GM19351 (cell line): ENCODE data around the gene IFNA16.
"Not testable (repeated sequence)": the region's sequence is repeated elsewhere in the genome, so short reads cannot be mapped to it uniquely, and the experiment has no call there.

Experiments used
- ATAC-seq: cut with Tn5 transposase; IDR thresholded peaks from one replicate; pipeline ENCODE4 v1.9.1; 2021; ENCODE audit warnings: mild to moderate bottlenecking, moderate library complexity; ENCODE audit not compliant: unreplicated experiment

Gene IFNA16

GRCh38 chr9:21217211-21217610, at the start of gene IFNA16:
Gene IFNA16 (minus strand): TSS chr9:21217311. CDS start chr9:21217305, 6 bp downstream.
- ATAC-seq: not testable (repeated sequence)

- ATAC-seq: no peak
Measured at GRCh38 chr9:21265421-21266189, 48.5 kb upstream of the IFNA16 start.

DNA sequence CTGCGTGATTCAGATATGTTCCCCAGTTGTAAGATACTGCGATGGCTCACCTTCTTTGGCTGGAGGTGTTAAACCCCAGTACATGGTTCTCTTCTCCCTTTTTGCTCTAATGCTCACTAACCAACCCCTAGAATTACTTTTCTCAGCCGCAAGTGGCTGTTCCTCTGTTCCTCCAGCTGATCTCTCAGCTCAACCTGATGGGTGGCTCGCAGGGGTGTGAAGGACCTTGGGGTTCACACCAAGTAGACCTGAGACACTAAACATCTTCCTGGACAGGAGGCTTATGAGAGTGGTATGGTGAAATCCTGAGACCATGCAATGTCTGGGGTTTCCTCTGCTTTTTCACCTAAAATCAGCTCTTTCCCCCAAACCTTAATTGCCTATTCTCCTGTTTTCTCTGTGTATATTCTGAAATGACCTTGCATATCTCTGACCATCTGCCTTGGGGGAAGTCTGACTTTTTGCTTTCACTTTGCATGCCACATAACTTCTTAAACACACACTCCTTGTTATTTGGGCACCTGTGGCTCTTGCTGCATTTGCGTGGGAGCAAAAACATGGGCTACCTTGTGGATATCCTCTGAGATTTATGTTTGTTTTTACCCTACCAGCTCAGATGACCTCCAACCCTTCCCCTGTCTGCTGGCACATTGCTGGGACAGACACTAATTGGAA, 38.6 kb upstream of the IFNA16 start:
- ATAC-seq: no peak

GRCh38 chr9:21252721-21253547, 35.8 kb upstream of the IFNA16 start:
- peak; percentile 79 for ATAC-seq

- no peak for ATAC-seq
Measured at GRCh38 chr9:21251638-21252037, 34.5 kb upstream of the IFNA16 start.

GRCh38 chr9:21251190-21251589, 34.1 kb upstream of the IFNA16 start:
- no peak for ATAC-seq

DNA sequence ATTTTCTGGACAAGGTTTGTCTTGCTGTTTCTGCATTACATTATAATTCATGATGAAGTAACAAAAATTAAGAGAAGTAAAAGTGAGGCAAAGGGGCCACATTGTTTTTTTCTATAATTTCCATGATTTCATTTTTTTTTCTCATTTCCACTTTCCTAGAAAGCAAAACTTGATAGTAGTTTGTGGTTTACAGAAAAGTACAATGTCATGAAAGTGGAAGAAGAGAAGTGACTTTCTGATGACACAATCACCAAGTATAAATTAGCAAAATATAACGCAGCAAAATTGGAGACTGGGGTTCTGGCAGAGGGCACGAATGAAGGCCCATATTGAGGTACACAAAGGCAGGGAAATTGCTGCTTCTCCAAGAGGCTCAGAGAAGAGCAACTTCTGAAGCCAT, 27.7 kb upstream of the IFNA16 start:
- ATAC-seq: peak; percentile 63

DNA sequence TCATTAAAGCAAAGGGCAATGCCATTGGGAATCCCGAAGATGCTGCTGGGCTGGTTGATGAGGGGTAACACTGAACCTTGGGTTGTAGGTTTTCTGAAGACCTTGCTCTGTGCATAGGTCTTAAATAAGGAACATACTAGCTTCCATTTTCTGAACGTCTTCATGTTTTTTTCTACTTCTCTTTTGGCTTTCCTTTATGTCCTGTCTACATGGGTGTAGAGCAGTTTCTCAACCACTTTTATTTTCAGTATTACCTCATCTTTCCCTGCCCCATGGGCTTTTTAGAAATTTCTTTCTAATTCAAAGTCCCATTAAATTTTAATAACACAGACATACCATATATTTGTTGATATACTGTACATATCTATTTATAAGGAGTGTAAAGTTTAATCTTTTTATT, 22.8 kb upstream of the IFNA16 start, which contains the start of gene IFNA14:
TSS of gene IFNA14 (minus strand) at position 95 of the 400 bp plus-strand sequence. CDS start at position 25, 70 bp downstream.
- no peak for ATAC-seq

DNA sequence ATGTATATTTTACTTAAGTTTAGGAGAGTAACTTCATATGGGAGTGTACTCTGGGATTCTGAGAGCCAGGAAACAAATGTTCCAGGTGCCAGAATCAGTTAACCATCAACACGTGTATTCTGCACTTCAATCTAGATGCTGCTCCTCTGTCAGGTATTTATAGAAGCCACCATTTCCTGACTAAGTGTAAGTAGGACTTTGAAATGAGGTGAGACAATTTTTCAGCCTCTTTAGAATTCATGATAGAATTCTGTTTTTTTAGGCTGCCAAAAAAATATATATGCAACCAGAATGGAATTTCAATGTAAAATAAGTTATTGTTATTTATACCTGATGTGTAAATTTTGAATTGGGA, 19.2 kb upstream of the IFNA16 start:
- not testable (repeated sequence) for ATAC-seq

GRCh38 chr9:21235468-21236359, 18.6 kb upstream of the IFNA16 start:
- ATAC-seq: peak; percentile 90

DNA sequence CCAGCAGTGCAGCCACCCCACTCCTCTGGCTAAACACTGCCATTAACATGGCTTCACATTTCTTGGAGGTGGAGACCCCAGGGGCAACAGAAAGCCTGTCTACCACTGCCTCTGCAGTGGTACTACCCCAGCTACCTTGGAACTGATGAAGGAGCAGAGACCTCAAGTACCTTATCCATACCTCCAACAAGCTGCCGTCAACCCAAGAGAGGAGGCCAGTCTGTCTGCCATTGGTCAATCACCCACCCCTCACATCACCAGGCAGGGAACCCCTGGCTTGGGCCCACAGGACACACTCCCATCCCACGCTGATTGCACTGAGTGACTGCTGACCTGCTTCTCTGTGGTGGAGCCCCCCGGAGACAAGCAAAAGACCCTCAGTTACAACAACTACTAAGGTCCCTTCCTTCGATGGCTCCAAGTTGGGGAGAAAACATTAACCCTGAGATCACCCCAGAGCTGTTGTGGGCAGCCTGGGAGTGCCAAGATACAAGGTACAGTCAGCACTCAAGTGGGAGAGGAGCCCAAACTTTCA, 17.1 kb upstream of the IFNA16 start:
- no peak for ATAC-seq

DNA sequence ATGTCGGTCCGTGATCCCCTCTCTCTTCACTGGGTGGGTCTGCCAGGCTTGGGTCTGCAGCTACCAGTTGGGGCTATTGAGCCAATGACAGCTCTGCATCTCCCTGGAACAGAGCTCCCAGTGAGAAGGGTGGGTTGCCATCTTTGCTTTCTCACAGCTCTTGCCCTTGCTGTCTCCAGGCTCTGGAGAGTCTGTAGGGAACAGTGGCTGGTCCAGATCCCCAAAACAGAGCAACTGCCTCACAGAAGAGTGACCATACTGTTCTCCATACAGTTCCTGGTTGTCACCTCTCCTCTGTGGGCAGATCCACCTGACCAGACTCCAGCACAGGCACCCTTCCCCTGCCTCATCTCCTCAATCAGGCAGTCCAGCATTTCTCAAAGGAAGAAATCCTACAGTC, 16.1 kb upstream of the IFNA16 start:
- ATAC-seq: no peak

DNA sequence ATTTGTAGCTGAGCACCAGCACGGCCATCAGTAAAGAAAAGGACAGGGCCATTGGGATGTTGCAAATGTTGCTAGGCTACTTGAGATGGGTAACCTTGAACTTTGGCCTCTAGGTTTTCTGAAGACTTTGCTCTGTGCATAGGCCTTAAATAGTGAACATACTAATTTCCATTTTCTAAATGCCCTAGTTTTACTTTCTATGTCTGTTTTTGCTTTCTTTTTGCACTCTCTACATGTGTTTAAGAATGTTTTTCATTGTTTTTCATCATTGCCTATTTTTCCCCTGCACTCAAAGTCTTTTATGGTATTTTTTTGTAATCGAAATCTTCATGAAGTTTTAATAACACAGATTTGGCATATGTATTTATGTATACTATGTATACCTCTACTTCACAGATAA, 11.0 kb upstream of the IFNA16 start, which contains the start of gene IFNA17:
TSS of gene IFNA17 (minus strand) at position 101 of the 400 bp plus-strand sequence. CDS start at position 52, 49 bp downstream.
- no peak for ATAC-seq

DNA sequence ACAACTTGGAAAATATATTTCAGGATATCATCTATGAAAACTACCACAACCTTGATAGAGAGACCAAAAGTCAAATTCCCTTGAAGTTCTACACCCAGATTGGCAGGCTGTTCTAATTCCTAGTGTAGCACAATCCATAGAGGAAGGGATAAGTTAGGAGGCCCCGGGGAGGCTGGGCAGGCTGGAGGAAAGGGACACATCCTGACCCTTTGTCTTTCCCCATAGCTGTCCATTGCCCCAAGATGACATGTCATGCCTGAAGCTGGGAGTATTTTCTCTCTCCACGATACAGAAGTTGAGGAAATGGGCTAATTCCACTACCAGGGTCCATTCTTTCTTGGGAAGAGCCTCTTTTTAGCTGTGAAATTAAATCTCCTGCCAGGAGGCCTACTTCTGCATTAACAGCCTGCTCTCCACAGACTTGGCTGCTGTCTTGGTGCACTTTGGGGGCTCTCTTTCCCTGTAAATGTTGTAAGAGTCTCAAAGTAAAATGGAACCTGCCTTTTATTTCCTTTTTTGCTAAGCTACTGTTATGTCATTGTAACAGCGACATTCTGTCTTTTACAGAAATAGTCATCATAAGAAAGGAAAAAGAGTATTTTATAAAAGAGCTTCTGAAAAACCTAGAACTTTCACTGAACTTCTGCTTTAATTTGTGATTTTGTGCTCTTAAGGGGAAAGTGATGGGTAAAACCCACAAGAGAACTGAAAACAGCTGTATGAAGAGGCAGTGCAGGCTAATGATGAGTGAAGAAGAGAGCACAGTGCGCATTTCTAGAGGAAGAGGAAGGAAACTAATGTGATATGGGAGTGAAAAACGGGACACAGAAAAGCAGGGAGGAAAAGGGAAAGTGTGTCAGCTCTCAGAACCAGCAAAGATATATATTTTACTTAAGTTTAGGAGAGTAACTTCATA, 3.4 kb downstream of the IFNA16 start:
- peak; percentile 81 for ATAC-seq

GRCh38 chr9:21212160-21212559, 5.0 kb downstream of the IFNA16 start:
- not testable (repeated sequence) for ATAC-seq

GRCh38 chr9:21210782-21211181, 6.3 kb downstream of the IFNA16 start:
- not testable (repeated sequence) for ATAC-seq

- ATAC-seq: no peak
Measured at GRCh38 chr9:21210311-21210710, 6.8 kb downstream of the IFNA16 start.

GRCh38 chr9:21207043-21207442, 10.1 kb downstream of the IFNA16 start, which contains the start of gene IFNA10:
Gene IFNA10 (minus strand): TSS chr9:21207143. CDS start chr9:21207097, 46 bp downstream.
- not testable (repeated sequence) for ATAC-seq

DNA sequence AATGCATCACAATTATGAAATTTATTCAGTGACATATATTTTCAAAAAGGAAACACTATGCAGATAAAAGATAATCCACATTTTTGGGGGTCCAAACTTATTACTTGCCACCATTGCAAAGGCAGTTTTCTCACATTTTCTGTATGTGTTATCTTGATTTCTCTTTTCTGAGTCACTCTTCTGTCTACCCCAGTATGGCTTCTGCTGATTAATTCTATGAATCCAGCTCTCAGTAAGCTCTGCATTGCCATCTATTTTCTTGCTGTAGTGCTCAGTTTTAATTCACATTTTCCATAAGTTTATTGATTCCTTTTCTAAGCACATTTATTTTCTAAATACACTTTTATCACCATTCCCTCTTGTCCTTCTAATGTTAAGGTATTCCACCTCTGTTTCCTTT, 11.9 kb downstream of the IFNA16 start:
- ATAC-seq: no peak
